HEK293 (cell line): ENCODE data around the gene RBM17.

ENCODE experiments used
- BCL6B ChIP-seq: fragments of 450-650 bp; formaldehyde crosslinking; IDR thresholded peaks from 2 replicates; pipeline ENCODE4 v1.5.1; 2017; ENCODE audit warnings: missing biosample characterization, missing genetic modification characterization
- PRDM2 ChIP-seq: fragments of 450-650 bp; formaldehyde crosslinking; IDR thresholded peaks from 2 replicates; pipeline ENCODE4 v1.5.1; 2016; ENCODE audit warnings: missing biosample characterization, missing genetic modification characterization, borderline replicate concordance
- SP3 ChIP-seq: fragments of 450-650 bp; formaldehyde crosslinking; IDR thresholded peaks from 2 replicates; pipeline ENCODE4 v1.5.1; 2016; ENCODE audit warnings: missing biosample characterization, missing genetic modification characterization
- ZBTB20 ChIP-seq: fragments of 450-650 bp; formaldehyde crosslinking; IDR thresholded peaks from 2 replicates; pipeline ENCODE4 v1.5.1; 2016; ENCODE audit warnings: missing biosample characterization, missing genetic modification characterization
- ZNF274 ChIP-seq, 2 experiments: fragments of 200-500 bp in 1 of 2; fragments of 450-650 bp in 1 of 2; sonication (Bioruptor generic) in 1 of 2; formaldehyde crosslinking in 1 of 2; IDR thresholded peaks; 2 replicates each; pipeline versions ENCODE4 v1.5.1 to v1.6.1; 2014 to 2016; ENCODE audit warnings: borderline replicate concordance in 1 of 2, inconsistent platforms in 1 of 2, low read length in 1 of 2, missing biosample characterization in 1 of 2, missing genetic modification characterization in 1 of 2
- ZNF302 ChIP-seq: fragments of 450-650 bp; formaldehyde crosslinking; IDR thresholded peaks from 2 replicates; pipeline ENCODE4 v1.5.1; 2016; ENCODE audit warnings: missing biosample characterization, missing genetic modification characterization, low read depth
- ZNF768 ChIP-seq: fragments of 450-650 bp; formaldehyde crosslinking; IDR thresholded peaks from 2 replicates; pipeline ENCODE4 v1.5.1; 2018; ENCODE audit warnings: missing biosample characterization, mild to moderate bottlenecking, missing genetic modification characterization
- TF ChIP-seq, protein P1 (sequence below): fragments of 450-650 bp; formaldehyde crosslinking; IDR thresholded peaks from 2 replicates; pipeline ENCODE4 v1.5.1; 2016; ENCODE audit warnings: missing biosample characterization, missing genetic modification characterization
- TF ChIP-seq, protein P2 (sequence below): fragments of 450-650 bp; formaldehyde crosslinking; IDR thresholded peaks from 2 replicates; pipeline ENCODE4 v1.5.1; 2016; ENCODE audit warnings: missing biosample characterization, missing genetic modification characterization

DNA sequence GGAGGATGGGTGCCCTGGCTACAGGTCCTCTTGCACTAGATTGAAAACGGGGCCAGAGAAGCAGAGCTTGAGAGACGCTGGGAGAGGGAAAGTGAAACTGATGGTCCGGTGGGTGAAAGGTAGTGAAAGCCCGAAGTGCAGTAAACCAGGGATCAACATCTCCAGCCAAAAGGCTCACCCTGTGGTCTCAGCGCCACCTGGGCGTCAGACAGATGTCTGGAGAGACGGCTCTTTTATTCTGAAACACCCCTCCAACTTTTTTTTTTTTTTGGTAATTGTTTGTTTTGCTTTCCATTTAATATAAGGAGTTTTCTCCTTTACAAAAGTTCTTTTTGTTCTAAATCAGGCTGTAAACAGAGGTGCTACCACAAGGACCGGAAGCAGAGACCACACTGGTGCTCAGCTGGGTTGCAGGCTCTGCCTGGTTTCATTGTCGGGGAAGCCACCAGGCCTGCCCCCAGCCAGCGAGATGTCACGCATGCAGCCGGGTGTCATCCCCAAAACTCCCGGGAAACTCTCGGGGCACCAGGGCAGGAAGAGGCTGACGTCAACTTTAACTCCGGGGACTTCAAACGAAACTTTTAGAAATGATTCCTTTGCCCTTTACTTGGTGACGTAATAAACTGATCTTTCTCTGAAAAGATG lies 37.9 kb upstream of the RBM17 start:
- TF ChIP-seq ZNF768 (tag by site-specific recombination): no peak
- TF ChIP-seq, protein P1, sequence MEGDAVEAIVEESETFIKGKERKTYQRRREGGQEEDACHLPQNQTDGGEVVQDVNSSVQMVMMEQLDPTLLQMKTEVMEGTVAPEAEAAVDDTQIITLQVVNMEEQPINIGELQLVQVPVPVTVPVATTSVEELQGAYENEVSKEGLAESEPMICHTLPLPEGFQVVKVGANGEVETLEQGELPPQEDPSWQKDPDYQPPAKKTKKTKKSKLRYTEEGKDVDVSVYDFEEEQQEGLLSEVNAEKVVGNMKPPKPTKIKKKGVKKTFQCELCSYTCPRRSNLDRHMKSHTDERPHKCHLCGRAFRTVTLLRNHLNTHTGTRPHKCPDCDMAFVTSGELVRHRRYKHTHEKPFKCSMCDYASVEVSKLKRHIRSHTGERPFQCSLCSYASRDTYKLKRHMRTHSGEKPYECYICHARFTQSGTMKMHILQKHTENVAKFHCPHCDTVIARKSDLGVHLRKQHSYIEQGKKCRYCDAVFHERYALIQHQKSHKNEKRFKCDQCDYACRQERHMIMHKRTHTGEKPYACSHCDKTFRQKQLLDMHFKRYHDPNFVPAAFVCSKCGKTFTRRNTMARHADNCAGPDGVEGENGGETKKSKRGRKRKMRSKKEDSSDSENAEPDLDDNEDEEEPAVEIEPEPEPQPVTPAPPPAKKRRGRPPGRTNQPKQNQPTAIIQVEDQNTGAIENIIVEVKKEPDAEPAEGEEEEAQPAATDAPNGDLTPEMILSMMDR: no peak
- TF ChIP-seq PRDM2 (tag by site-specific recombination): no peak
- TF ChIP-seq ZNF302 (tag by site-specific recombination): no peak
- TF ChIP-seq, protein P2, sequence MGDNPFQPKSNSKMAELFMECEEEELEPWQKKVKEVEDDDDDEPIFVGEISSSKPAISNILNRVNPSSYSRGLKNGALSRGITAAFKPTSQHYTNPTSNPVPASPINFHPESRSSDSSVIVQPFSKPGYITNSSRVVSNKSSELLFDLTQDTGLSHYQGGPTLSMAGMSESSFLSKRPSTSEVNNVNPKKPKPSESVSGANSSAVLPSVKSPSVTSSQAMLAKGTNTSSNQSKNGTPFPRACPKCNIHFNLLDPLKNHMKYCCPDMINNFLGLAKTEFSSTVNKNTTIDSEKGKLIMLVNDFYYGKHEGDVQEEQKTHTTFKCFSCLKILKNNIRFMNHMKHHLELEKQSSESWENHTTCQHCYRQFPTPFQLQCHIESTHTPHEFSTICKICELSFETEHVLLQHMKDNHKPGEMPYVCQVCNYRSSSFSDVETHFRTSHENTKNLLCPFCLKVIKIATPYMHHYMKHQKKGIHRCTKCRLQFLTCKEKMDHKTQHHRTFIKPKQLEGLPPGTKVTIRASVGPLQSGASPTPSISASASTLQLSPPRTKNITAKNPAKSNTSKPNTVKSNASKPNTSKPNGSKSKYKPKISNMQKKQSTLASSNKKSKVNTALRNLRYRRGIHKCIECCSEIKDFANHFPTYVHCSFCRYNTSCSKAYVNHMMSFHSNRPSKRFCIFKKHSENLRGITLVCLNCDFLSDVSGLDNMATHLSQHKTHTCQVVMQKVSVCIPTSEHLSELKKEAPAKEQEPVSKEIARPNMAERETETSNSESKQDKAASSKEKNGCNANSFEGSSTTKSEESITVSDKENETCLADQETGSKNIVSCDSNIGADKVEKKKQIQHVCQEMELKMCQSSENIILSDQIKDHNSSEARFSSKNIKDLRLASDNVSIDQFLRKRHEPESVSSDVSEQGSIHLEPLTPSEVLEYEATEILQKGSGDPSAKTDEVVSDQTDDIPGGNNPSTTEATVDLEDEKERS (tag by site-specific recombination): no peak
- TF ChIP-seq BCL6B: no peak
- TF ChIP-seq SP3 (tag by site-specific recombination): no peak
- no peak for TF ChIP-seq ZBTB20 (tag by site-specific recombination)
- TF ChIP-seq ZNF274 (IDR thresholded peaks at IDR 0.05; ENCODE audit: low read length): no peak
- TF ChIP-seq ZNF274 (tag by site-specific recombination; IDR thresholded peaks at IDR 0.05; ENCODE audit: borderline replicate concordance): no peak
